CD4-positive, alpha-beta T cell treated with Interleukin-17A for 4 hours (primary cell): ENCODE measurements around the gene NF1.
"Not testable (repeated sequence)": the region's sequence is repeated elsewhere in the genome, so short reads cannot be mapped to it uniquely, and the experiment has no call there.

Source experiments
- DNase-seq: peaks from one replicate; pipeline ENCODE4 v3.0.0-alpha.2; 2020; ENCODE audit warnings: mixed read lengths

NF1 gene

DNA sequence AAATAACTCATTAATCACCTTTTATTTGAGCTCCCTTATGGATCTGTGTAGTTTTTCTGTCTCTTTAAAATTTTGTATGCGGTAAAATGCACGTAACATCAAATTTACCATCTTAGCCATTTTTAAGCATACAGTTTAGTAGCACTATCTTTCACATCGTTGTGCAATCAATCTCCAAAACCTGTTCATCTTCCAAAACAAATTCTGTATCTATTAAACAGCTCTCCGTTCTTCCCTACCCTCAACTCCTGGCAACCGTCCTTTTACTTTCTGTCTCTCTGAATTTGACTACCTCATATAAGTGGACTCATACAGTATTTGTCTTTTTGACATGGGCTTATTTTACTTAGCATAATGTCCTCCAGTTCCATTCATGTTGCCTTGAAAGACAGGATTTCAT is 100.5 kb downstream of the NF1 start:
- no peak for DNase-seq

DNA sequence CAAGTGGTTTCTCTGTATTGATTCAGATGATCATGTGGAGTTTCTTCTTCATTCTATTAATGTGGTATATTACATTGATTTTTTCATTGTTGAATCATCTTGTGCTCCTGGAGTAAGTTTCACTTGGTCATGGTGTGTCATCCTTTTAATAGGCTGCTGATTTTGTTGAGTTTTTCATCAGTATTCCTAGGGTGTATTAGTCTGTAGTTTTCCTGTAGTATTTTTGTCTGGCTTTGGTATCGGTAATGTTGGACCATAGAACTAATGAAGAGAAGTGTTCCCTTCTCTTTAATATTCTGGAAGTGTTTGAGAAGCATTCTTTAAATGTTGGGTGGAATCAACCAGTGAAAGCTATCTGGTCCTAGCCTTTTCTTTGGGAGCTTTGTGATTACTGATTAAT is 103.2 kb downstream of the NF1 start:
- DNase-seq: no peak

- not testable (repeated sequence) for DNase-seq
Measured at GRCh38 chr17:31198666-31199065, 103.9 kb downstream of the NF1 start.

GRCh38 chr17:31200287-31200686 is 105.5 kb downstream of the NF1 start:
- no peak for DNase-seq

DNA sequence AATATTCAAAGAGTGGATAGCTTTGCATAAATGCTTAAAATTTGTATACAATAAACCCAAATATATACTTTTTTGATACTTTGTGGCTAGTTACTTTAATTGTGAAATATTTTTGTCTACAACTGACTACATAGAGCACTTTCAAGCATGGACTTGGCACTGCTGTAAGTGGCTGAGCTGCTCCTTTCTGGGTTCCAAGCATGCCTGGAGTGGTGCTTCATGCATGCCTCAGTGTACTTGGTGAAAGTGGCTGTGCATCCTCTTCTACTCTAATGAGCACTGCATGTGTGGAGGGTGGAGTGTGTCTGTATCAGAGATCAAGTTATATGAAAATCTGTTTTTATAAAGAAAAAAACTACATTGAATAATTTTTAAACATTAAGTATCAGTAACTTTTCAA is 108.2 kb downstream of the NF1 start:
- DNase-seq: no peak

DNA sequence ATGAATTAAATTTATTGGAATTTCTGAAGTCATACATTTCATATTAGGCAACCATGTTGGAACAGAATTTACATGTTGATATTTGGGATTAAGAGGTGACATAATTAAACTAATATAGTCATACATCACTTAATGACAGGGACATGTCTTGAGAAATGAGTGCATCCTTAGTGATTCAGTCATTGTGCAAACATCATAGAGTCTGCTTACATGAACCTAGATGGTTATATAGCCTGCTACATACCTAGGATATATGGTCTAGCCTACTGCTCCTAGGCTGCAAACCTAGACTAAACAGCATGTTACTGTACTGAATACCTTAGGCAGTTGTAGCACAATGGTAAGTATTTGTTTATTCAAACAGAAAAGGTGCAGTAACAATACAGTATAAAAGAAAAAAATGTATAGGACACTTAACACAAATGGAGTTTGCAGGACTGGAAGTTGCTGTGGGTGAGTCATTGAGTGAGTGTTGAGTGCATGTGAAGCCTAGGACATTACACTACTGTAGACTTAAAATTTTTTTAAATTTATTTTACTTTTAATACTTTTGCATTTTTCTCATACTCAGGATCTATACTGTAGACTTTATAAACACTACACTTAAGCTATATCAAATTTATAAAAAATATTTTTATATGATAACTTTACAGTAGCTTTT is 116.7 kb downstream of the NF1 start:
- DNase-seq: no peak

GRCh38 chr17:31216031-31216751 is 121.4 kb downstream of the NF1 start:
- DNase-seq: no peak

- DNase-seq: no peak
Measured at GRCh38 chr17:31224366-31224765, 129.6 kb downstream of the NF1 start.

DNA sequence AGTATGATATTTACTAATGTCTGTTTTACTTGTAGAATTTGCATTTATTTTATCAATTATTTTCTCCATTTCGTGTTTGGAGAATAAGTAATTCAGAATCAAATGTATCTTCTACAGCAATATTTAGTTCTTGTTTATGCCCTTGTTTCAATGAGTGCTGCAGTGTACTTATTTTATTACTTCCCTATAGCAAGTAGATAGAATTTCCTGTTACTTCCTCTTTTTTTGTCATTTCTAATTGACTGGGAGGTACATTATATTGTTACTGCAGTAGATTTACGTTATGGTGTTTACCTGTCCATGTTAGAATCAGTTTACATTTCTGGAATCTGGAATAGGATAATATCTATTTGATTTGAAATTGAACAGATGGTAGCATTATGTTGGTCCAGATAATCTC is 131.1 kb downstream of the NF1 start:
- DNase-seq: no peak

GRCh38 chr17:31226373-31226772 is 131.6 kb downstream of the NF1 start:
- DNase-seq: no peak

DNA sequence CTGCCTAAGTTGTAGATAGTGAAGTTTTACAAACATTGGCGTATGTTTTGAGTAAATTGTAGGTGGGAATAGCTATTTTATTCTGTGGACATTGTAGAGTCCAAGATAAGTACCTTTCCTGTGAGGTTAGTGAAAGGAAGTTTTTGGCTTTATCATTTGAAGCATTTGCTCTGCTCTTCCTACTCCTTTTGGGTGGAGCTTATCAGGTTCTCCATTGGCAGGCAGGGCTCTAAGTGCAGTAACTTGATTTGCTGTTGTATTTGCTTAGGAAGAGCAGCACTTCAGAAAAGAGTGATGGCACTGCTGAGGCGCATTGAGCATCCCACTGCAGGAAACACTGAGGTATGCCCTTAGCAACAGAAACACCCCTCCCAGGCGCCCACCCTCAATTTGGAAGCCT is 132.2 kb downstream of the NF1 start:
- no peak for DNase-seq

GRCh38 chr17:31231852-31232251 is 137.1 kb downstream of the NF1 start:
- DNase-seq: no peak

DNA sequence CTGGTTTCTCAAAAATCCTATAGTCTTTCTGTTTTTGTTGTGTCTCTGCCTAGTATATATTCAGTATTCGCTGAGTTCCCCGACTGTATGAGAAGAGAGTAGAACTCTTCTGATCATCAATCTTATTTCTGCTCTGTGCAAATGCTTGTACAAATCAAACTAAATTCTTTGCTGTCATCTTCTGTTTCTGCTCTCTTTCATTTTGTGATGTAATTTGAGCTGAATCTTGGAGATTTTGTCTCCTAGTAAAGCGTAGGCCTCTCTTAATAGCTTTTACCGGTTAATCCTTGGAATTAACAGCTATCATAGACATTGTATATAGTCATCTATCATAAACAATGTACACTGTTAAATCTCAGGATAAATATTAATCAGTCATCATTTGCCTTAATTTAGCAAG is 140.3 kb downstream of the NF1 start:
- no peak for DNase-seq

GRCh38 chr17:31236137-31236536 is 141.4 kb downstream of the NF1 start:
- DNase-seq: no peak

DNA sequence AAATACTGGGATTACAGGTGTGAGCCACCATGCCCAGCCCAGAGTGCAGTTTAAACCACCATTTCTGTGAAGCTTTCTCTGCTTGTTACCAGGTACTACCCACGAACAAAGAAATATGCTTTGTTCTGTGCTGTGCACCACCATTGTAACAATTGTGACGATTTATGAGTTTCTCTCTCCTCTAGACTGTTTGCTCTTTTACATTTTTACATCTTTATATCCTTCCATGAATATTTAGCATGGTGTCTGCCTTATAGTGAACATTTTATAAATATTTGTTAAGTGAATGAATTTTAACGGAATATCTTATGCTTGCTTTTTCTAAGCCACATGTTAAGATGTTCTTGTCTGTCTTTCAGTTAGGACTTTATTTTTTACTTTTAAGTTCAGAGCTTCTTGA is 141.9 kb downstream of the NF1 start:
- DNase-seq: no peak

DNA sequence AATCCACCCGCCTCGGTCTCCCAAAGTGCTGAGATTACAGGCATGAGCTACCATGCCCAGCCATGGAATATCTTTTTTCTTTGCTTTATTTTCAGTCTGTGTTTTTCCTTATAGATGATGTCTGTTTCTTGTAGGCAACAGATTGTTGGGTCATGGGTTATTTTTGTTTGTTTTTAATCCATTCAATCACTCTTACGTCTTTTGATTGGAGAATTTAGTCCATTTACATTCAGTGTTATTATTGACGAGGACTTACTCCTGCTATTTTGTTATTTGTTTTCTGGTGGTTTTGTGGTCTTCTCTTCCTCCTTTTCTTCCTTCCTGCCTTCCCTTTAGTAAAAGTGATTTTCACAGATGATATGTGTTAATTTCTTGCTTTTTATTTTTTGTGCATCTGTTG is 146.3 kb downstream of the NF1 start:
- no peak for DNase-seq

GRCh38 chr17:31248986-31249834 is 154.4 kb downstream of the NF1 start:
- DNase-seq: no peak

- DNase-seq: no peak
Measured at GRCh38 chr17:31249835-31250141, 155.0 kb downstream of the NF1 start.

DNA sequence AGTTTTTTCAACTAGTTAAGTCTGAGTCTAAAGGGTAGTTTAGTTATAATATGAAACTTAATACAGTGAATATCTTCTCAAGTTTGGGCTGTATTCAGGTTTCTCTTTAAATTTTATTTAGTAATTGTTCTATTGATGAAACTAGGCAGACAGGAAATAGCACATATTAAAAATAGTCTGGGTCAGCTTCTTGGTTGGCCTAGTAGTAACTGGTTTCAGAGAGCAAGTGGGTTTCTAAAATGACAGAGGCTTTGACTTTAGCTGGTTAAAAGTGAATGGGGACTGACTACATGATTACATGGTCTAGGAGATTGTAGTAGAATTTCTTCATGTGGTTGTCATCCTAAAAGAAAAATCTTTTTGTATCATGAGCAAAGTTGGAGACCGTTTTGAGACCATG is 155.5 kb downstream of the NF1 start:
- no peak for DNase-seq

- DNase-seq: no peak
Measured at GRCh38 chr17:31251105-31251969, 156.6 kb downstream of the NF1 start.

- no peak for DNase-seq
Measured at GRCh38 chr17:31251970-31252328, 157.2 kb downstream of the NF1 start.

- no peak for DNase-seq
Measured at GRCh38 chr17:31252741-31253140, 158.0 kb downstream of the NF1 start.

GRCh38 chr17:31254654-31255053 is 159.9 kb downstream of the NF1 start:
- no peak for DNase-seq
